ENCODE measurements around the gene IL23A. TPM values are rescaled to one million over a fixed set of nuclear protein-coding genes. Genes with fewer than 3 reads are reported as not detected.

The IL23A gene
- total and polyA plus RNA-seq, 10 of the 15 experiments (the other 5 are each of a cell fraction or from before 2014, with no cell fraction given): 3.3 to 11.1 (median 5.2) TPM

- Histone ChIP-seq H3K4me1 (ENCODE audit: control insufficient read depth, insufficient read depth, low read length) (peaks cover 36% of the 10 kb centered on the region), H3K9ac (ENCODE audit: control insufficient read depth, insufficient read depth, low read length) (no peak overlapping the region), H3K27me3 (replicated peaks in 1 of 2; ENCODE audit: control insufficient read depth in 2 of 2, insufficient read depth in 2 of 2, low read length in 1 of 2) (no peaks in the 10 kb centered on the region), H3K79me2 (ENCODE audit: control insufficient read depth, insufficient read depth, low read length) (no peaks in the 10 kb centered on the region), H3K9me3 (replicated peaks; ENCODE audit: control insufficient read depth, insufficient read depth, low read length) (no peaks in the 10 kb centered on the region), H3K4me2 (ENCODE audit: control insufficient read depth, insufficient read depth) (no peak overlapping the region), H3K27ac (ENCODE audit: control insufficient read depth, insufficient read depth) (no peak overlapping the region), H2AFZ (ENCODE audit: control insufficient read depth, low read depth, low read length) (no peak overlapping the region), H4K20me1 (ENCODE audit: control insufficient read depth, insufficient read depth) (no peaks in the 10 kb centered on the region), H3K4me3 (no peak overlapping the region), H3K36me3 (ENCODE audit: control insufficient read depth in 2 of 2, insufficient read depth in 2 of 2, low read length in 1 of 2) (no peaks in the 10 kb centered on the region)
- ChIA-PET SMC1A (ENCODE audit: uncharacterized antibody, unreplicated experiment) (interaction anchor here (0.6 to 6.2 kb wide), 3 partner anchors 9 to 224 kb away, joined by 3 to 58 read pairs (median 5); partner anchors contain the start of gene STAT2), POLR2A (interaction anchor here (0.6 to 4.0 kb wide), 3 partner anchors 13 to 67 kb away, joined by 3 to 54 read pairs (median 5); partner anchors contain the start of genes APOF and STAT2), CTCF (no interaction called here), RAD21 (ENCODE audit: unreplicated experiment) (no interaction called here)
- no TSS peak for BruUV-seq (replicated peaks)
- intact Hi-C loops (cut with micrococcal nuclease; ENCODE audit: unreplicated experiment) (no loop called here), in situ Hi-C loops (cut with MboI) (no loop called here)
- ATAC-seq (no peak), DNase-seq (ENCODE audit: low read depth, low spot score) (no peak), FAIRE-seq (no peak)
- 95% methylated on average over 1 of the region's 1 CpG for WGBS (ENCODE audit: insufficient coverage, insufficient replicate concordance, low lambda C conversion rate, missing lambda C conversion rate)
- no peak for TF ChIP-seq YBX1 (IDR thresholded peaks at IDR 0.05)
- TF ChIP-seq STAT1 (conservative IDR thresholded peaks at IDR 0.05): no peak
- TF ChIP-seq CEBPZ (IDR thresholded peaks at IDR 0.05; ENCODE audit: low read depth, low read length): no peak
- no peak for TF ChIP-seq ZSCAN29 (IDR thresholded peaks at IDR 0.05)
- TF ChIP-seq NKRF (conservative IDR thresholded peaks at IDR 0.05): no peak
- no peak for TF ChIP-seq CHD2 (IDR thresholded peaks at IDR 0.05; ENCODE audit: borderline replicate concordance, low read depth, low read length)
- no peak for TF ChIP-seq SRF (IDR thresholded peaks at IDR 0.05; ENCODE audit: low read depth in 2 of 2, low read length in 2 of 2)
- no peak for TF ChIP-seq RELB (IDR thresholded peaks at IDR 0.05; ENCODE audit: low read depth)
Observed at GRCh38 chr12:56373515-56373914, 34.8 kb downstream of the IL23A start.
